C4-2B (cell line): ENCODE measurements around the gene SPON1.

Source experiments
- CTCF ChIP-seq: fragments of 450-650 bp; conservative IDR thresholded peaks from 2 replicates; pipeline ENCODE4 v1.5.1; 2017; ENCODE audit warnings: mild to moderate bottlenecking
- ZFX ChIP-seq: fragments of 450-650 bp; IDR thresholded peaks from 2 replicates; pipeline ENCODE4 v1.6.1; 2017

- TF ChIP-seq CTCF (no peak), ZFX (no peak)
Observed at GRCh38 chr11:14059491-14059890, 97.0 kb downstream of the SPON1 start.
